Measurements from ENCODE around the gene CTNNA2.

DNA sequence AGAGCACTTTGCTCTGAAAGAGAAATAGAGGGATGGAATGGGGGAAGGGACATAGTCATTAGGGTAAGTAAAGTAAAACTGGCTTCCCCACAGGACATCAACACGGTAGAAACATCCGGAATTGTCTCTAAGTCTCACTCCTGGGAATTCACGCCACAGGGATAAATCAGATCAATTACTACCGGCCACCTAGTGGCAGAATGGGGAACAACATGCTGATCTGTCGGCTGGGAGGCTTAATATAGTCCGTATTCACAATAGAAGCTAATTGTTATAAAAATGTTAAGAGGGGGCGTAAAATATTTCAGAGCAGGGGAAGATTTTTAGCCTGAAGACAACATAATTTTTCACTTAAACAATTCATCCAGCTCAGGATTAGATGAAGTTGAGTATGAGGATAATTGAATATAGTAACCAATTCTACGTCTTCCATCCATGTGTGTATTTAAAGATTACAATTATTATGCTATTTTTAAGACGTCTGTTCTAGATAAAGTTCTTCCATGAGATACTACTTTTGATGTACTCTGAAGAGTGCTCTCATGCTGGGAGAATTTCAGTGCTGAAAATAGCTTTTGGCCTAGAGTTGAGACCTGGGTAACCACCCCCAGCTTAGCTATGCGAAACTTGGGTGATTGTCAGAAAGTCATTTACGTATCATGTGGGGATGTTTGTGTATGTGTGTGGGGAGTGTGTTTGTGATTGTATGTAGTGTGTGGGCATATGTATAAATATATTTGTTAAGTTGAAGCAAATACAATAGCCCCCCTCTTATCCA is 726.0 kb downstream of the CTNNA2 start:
- TF ChIP-seq CTCF (IDR thresholded peaks at IDR 0.05), result no peak
- no peak for TF ChIP-seq POLR2A (IDR thresholded peaks at IDR 0.05)
